ENCODE data around the gene PAFAH1B1. TPM values are rescaled to one million over a fixed set of nuclear protein-coding genes. Genes with fewer than 3 reads are reported as not detected.

The PAFAH1B1 gene
- total and polyA plus RNA-seq, 2 donors (not counting 3 experiments of a cell fraction or from before 2014, with no cell fraction given) = 46.5 to 158 TPM

GRCh38 chr17:2687074-2687418 is 93.6 kb downstream of the PAFAH1B1 start:
- Histone ChIP-seq H3K4me1 (ENCODE audit: control insufficient read depth, extremely low read depth, insufficient read depth, low read length) (no peaks in the 10 kb centered on the region), H3K9me1 (replicated peaks; ENCODE audit: control insufficient read depth, extremely low read depth, insufficient read depth, low read length) (no peaks in the 10 kb centered on the region), H3K27ac (ENCODE audit: insufficient read depth, low read depth, low read length) (no peak overlapping the region), H3K79me2 (ENCODE audit: control insufficient read depth, insufficient read depth, low read length) (peaks cover 2% of the 10 kb centered on the region), H3K9ac (replicated peaks; ENCODE audit: extremely low read depth, insufficient read depth, low read length) (no peak overlapping the region), H2AFZ (ENCODE audit: low read depth, low read length) (no peak overlapping the region), H3K4me3 (replicated peaks in 1 of 3; ENCODE audit: insufficient read depth in 1 of 3, low read depth in 1 of 3, low read length in 3 of 3) (no peak overlapping the region), H3K27me3 (ENCODE audit: control insufficient read depth in 2 of 2, insufficient read depth in 2 of 2, low read length in 2 of 2) (no peaks in the 10 kb centered on the region), H3K9me3 (replicated peaks; ENCODE audit: control insufficient read depth, insufficient read depth, low read length) (no peaks in the 10 kb centered on the region), H4K20me1 (replicated peaks; ENCODE audit: control insufficient read depth, extremely low read depth, insufficient read depth, low read length) (peaks cover 3% of the 10 kb centered on the region), H3K36me3 (ENCODE audit: control insufficient read depth in 2 of 2, extremely low read depth in 1 of 2, insufficient read depth in 2 of 2, low read length in 2 of 2) (peaks cover 4 to 10% of the 10 kb centered on the region in 2 experiments), H3K4me2 (ENCODE audit: insufficient read depth, low read length) (no peak overlapping the region)
- no peak for FAIRE-seq
- dilution Hi-C loops (cut with MboI; ENCODE audit: extremely low pct_ligation_motif_present, low sequenced_read_pairs) = no loop called here
- no peak for TF ChIP-seq FOS (IDR thresholded peaks at IDR 0.05; ENCODE audit: borderline replicate concordance, insufficient read depth, low read length)
- no peak for TF ChIP-seq GATA2 (IDR thresholded peaks at IDR 0.05; ENCODE audit: insufficient read depth, insufficient read length, low read depth, low read length)
- peak; percentile 40 for TF ChIP-seq POLR2AphosphoS5 (IDR thresholded peaks at IDR 0.05; ENCODE audit: insufficient read depth, low read depth, low read length)
- TF ChIP-seq EZH2 (IDR thresholded peaks at IDR 0.05; ENCODE audit: borderline replicate concordance, low read depth, low read length, severe bottlenecking) = no peak
- no peak for DNase-seq (ENCODE audit: low read depth, low spot score)
- intact Hi-C loops (cut with micrococcal nuclease) = no loop called here
- POLR2A ChIA-PET = no interaction called here
- no TSS peak for BruUV-seq (replicated peaks)
- CTCF ChIA-PET = interaction anchor here (0.6 to 1.9 kb wide), 2 partner anchors 12 to 34 kb away, joined by 3 to 12 read pairs; no protein-coding TSS in a partner anchor

- H4K20me1 ChIP-seq (replicated peaks; ENCODE audit: control insufficient read depth, extremely low read depth, insufficient read depth, low read length) = peaks cover 3% of the 10 kb centered on the region
- peaks cover 0 to 10% of the 10 kb centered on the region in 2 experiments for H3K36me3 ChIP-seq (ENCODE audit: control insufficient read depth in 2 of 2, extremely low read depth in 1 of 2, insufficient read depth in 2 of 2, low read length in 2 of 2)
- no peaks in the 10 kb centered on the region for H3K9me1 ChIP-seq (replicated peaks; ENCODE audit: control insufficient read depth, extremely low read depth, insufficient read depth, low read length)
- FAIRE-seq = no peak
- no TSS peak for BruUV-seq (replicated peaks)
- dilution Hi-C loops (cut with MboI; ENCODE audit: extremely low pct_ligation_motif_present, low sequenced_read_pairs) (no loop called here), intact Hi-C loops (cut with micrococcal nuclease) (no loop called here)
- POLR2A ChIA-PET = no interaction called here
- no peaks in the 10 kb centered on the region for H3K79me2 ChIP-seq (ENCODE audit: control insufficient read depth, insufficient read depth, low read length)
- CTCF ChIA-PET = no interaction called here
- TF ChIP-seq MYC (IDR thresholded peaks at IDR 0.05; ENCODE audit: low read depth, low read length) (no peak), POLR2A (IDR thresholded peaks at IDR 0.05; ENCODE audit: low read depth, low read length) (peak; percentile 35), POLR2AphosphoS5 (IDR thresholded peaks at IDR 0.05; ENCODE audit: insufficient read depth, low read depth, low read length) (peak; percentile 44), MAX (IDR thresholded peaks at IDR 0.05; ENCODE audit: insufficient read depth, insufficient read length) (no peak)
- no peak overlapping the region for H3K4me3 ChIP-seq (replicated peaks in 1 of 3; ENCODE audit: insufficient read depth in 1 of 3, low read depth in 1 of 3, low read length in 3 of 3)
- H3K4me2 ChIP-seq (ENCODE audit: insufficient read depth, low read length) = no peak overlapping the region
- no peak for DNase-seq (ENCODE audit: low read depth, low spot score)
- H3K9me3 ChIP-seq (replicated peaks; ENCODE audit: control insufficient read depth, insufficient read depth, low read length) = no peaks in the 10 kb centered on the region
- no peak overlapping the region for H3K9ac ChIP-seq (replicated peaks; ENCODE audit: extremely low read depth, insufficient read depth, low read length)
- H2AFZ ChIP-seq (ENCODE audit: low read depth, low read length) = no peak overlapping the region
- H3K27me3 ChIP-seq (ENCODE audit: control insufficient read depth in 2 of 2, insufficient read depth in 2 of 2, low read length in 2 of 2) = no peaks in the 10 kb centered on the region
- H3K27ac ChIP-seq (ENCODE audit: insufficient read depth, low read depth, low read length) = no peak overlapping the region
- H3K4me1 ChIP-seq (ENCODE audit: control insufficient read depth, extremely low read depth, insufficient read depth, low read length) = no peaks in the 10 kb centered on the region
Observed at GRCh38 chr17:2688351-2689342, 95.2 kb downstream of the PAFAH1B1 start.
